ENCODE results near the gene RGMA. TPM values are rescaled to one million over a fixed set of nuclear protein-coding genes. Genes with fewer than 3 reads are reported as not detected.

RGMA gene
- total RNA-seq, 4 donors from 2014 or later: 5.6 to 12.8 (median 8.5) TPM

DNA sequence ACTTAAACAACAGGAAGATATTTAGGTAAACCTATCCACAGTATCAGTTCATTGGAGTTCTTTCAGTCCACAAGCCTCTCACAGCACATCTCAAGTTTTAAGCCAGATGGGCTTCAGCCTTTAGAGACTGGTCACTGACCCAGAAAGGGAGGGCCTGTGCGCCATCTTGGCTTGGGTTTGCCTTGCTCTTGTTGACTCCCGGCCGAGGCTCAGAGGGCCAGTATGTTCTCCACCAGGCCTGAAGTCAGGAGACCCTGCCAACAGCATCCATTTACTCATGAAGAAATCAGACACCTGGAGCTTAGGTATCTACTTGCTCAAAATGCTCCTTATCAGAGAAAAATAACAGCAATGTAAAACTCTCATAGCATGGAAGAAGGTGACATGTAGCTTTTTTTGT lies 6.2 kb downstream of the RGMA start:
- ATAC-seq (ENCODE audit: low FRiP score) (no peak), DNase-seq (ENCODE audit: low spot score) (no peak)
- TF ChIP-seq, protein P1, sequence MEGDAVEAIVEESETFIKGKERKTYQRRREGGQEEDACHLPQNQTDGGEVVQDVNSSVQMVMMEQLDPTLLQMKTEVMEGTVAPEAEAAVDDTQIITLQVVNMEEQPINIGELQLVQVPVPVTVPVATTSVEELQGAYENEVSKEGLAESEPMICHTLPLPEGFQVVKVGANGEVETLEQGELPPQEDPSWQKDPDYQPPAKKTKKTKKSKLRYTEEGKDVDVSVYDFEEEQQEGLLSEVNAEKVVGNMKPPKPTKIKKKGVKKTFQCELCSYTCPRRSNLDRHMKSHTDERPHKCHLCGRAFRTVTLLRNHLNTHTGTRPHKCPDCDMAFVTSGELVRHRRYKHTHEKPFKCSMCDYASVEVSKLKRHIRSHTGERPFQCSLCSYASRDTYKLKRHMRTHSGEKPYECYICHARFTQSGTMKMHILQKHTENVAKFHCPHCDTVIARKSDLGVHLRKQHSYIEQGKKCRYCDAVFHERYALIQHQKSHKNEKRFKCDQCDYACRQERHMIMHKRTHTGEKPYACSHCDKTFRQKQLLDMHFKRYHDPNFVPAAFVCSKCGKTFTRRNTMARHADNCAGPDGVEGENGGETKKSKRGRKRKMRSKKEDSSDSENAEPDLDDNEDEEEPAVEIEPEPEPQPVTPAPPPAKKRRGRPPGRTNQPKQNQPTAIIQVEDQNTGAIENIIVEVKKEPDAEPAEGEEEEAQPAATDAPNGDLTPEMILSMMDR (IDR thresholded peaks at IDR 0.05): no peak

DNA sequence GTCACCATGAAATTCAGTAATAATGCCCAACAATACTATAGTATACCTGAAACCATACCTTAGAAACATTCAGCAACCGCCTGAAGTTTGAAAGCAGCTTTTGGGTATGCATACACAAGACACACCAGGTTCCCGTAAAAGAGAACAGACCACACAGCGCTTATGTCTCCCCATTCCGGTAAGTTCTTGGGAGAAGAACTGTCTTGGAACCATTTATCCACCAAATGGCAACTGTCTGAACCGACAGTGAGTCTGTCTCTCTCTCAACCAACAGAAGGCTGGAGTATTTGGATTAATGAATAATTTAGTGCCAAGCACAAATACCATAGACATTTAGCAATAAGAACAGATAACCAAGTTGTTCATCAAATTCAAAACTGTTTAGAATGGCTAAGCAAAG lies 7.6 kb downstream of the RGMA start:
- TF ChIP-seq, protein P1 (IDR thresholded peaks at IDR 0.05): no peak
- ATAC-seq (ENCODE audit: low FRiP score) (no peak), DNase-seq (ENCODE audit: low spot score) (no peak)

DNA sequence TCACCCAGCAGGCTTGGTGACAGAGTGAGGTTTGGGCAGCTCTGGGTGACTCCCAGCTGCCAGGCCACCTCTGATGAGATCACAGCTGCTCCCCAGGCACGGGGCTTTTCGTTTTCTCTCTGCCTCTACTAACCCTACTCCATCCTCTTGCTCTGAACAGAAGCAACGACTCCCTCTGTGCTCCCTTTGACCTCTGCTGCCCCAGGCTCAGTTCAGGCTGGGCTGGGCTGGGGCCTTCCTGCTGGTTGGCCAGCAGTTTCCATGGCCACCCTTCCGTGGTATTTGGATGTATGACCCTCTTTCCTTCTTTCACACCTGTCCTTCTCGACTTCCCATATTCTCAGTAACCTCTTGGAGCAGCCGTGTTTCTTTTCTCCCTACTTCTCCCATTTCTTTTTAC lies 8.6 kb downstream of the RGMA start:
- no peak for ATAC-seq (ENCODE audit: low FRiP score)

DNA sequence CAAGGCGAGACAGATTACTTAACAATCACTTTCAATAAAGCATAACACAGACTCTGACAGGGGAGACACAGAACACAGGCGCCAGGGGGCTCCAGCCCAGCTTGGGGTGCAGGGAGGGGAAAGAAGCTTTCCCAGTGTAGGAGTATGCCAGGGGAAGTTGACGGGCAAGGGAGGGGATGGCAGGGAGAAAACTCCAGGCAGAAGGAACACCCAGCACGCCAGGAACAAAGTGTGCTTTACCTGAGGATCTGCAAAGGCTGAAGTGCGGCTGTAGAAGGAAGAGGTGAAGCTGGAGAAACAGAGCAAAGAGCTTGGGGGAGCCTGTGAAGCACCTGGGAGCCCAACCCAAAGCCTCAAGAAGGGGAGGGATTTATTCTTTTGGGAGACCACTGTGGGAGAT lies 12.1 kb downstream of the RGMA start:
- DNase-seq (ENCODE audit: low spot score): no peak
- TF ChIP-seq, protein P1 (IDR thresholded peaks at IDR 0.05): no peak
- no peak for ATAC-seq (ENCODE audit: low FRiP score)

More for the DNA sequence above, 8.6 kb downstream of the RGMA start:
- DNase-seq (ENCODE audit: low spot score): no peak
- TF ChIP-seq, protein P1 (IDR thresholded peaks at IDR 0.05): no peak

DNA sequence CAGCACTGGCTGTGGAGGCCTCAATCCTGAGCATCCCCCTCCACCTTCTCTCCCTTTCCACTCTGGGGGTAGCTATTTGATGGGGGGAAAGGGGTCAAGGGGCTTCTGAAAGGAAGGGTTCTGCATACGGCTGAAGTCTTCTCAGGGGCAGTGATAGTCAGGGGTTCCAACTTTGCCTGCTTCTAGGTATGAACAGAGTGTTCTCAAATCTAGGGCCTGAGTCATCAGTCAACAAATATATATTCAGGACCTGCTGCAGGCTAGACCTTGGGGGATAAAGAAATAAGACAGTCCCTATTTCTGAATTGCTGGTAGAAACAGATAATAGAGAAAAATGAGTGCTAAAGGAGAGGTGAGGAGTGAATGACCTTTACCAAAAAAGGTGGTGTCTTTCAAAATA lies 12.8 kb downstream of the RGMA start:
- ATAC-seq (ENCODE audit: low FRiP score): no peak
- TF ChIP-seq, protein P1 (IDR thresholded peaks at IDR 0.05): no peak
- no peak for DNase-seq (ENCODE audit: low spot score)

DNA sequence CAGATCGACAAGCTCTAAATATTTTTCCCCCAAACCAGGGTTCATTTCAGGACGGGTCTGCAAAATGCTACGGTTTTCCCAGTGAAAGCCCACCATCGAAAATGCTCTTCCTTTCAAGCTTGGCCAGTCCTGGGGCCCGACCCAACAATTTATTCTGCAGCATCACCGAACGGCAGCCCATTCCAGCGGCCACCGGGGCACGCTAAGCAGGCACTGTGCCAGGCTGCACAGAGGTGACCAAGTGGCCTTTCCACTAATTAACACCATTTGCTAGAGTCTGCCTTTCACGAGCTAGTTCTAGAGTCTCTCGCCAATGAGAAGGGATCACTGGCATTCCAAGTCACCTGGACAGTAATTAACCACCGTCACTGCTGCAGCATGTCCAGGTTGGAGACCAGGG lies 14.4 kb downstream of the RGMA start:
- ATAC-seq (ENCODE audit: low FRiP score): no peak
- no peak for DNase-seq (ENCODE audit: low spot score)
- TF ChIP-seq, protein P1 (IDR thresholded peaks at IDR 0.05): no peak

DNA sequence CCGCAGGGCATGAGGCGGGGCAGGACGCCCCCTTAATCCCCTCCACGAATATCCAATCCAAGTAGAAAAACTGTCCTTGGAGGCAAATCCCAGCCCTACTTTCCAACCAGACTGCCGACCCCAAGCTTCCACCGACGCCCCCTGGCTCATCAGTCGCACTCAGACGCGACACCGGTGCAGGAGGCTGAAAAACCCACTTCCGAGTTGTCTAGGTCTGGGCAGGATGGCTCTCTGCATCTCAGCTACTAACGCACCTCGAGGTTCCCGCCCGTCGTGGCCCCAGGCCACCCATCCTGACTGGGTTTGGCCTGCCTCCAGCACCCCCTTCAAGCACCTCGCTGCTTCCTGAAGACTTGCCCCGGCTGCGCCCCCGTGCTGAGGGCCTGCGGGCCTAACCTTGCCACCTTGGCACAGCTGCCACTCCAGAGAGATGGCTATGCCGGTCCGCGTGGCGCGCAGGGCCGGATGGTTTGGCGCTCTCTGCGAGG lies 15.5 kb downstream of the RGMA start:
- TF ChIP-seq, protein P1 (IDR thresholded peaks at IDR 0.05): no peak
- ATAC-seq (ENCODE audit: low FRiP score) (peak; percentile 2), DNase-seq (ENCODE audit: low spot score) (no peak)
